HEK293 (cell line): ENCODE results near the gene SMIM33.
A peak's percentile ranks its signal among the peaks of the same experiment; 100 is the strongest.
"Not testable (repeated sequence)": the region's sequence is repeated elsewhere in the genome, so short reads cannot be mapped to it uniquely, and the experiment has no call there.

Source experiments
- CTCF ChIA-PET: fragments of 350-600 bp; formaldehyde crosslinking; extraction: SDS; loops from one replicate; lab custom pipeline; 2021; ENCODE audit warnings: antibody characterized with exemption; lab: Yijun Ruan, JAX
- POLR2A ChIA-PET: fragments of 300-600 bp; formaldehyde crosslinking; extraction: SDS; loops from one replicate; lab custom pipeline; 2020; ENCODE audit warnings: antibody characterized with exemption, inconsistent platforms; lab: Yijun Ruan, JAX
- H3K27ac ChIP-seq: fragments of 200-500 bp; sonication (Bioruptor generic); 2 replicates; pipeline ENCODE4 v1.5.1; 2014; ENCODE audit warnings: low read depth, low read length, control low read depth, inconsistent platforms; ENCODE audit errors: extremely low read depth
- H3K36me3 ChIP-seq, 2 experiments: fragments of 200-500 bp in 1 of 2; sonication (Bioruptor generic) in 1 of 2; 1 replicate in 1 of 2; 2 replicates in 1 of 2; pipeline ENCODE4 v1.5.1; 2014 to 2017; ENCODE audit warnings: inconsistent platforms in 2 of 2, low read length in 2 of 2; ENCODE audit not compliant: control insufficient read depth in 2 of 2, insufficient read depth in 1 of 2
- H3K4me1 ChIP-seq: fragments of 200-500 bp; sonication (Bioruptor generic); 2 replicates; pipeline ENCODE4 v1.5.1; 2014; ENCODE audit warnings: mild to moderate bottlenecking, low read length, inconsistent platforms; ENCODE audit not compliant: control insufficient read depth, insufficient read depth
- H3K4me3 ChIP-seq: 2 replicates; pipeline ENCODE4 v1.5.1; 2011; ENCODE audit warnings: low read depth, mild to moderate bottlenecking, control low read depth, low read length, moderate library complexity
- H3K9me3 ChIP-seq: fragments of 200-500 bp; sonication (Bioruptor generic); 2 replicates; pipeline ENCODE4 v1.5.1; 2014; ENCODE audit warnings: low read depth, low read length, inconsistent platforms; ENCODE audit not compliant: control insufficient read depth, insufficient read depth
- FEZF1 ChIP-seq: fragments of 450-650 bp; formaldehyde crosslinking; IDR thresholded peaks from 2 replicates; pipeline ENCODE4 v1.5.1; 2016; ENCODE audit warnings: missing biosample characterization, missing genetic modification characterization
- HOXD13 ChIP-seq: sonication (generic); formaldehyde crosslinking; IDR thresholded peaks from 2 replicates; pipeline ENCODE4 v1.8.0; 2022; ENCODE audit warnings: missing genetic modification reagents, borderline replicate concordance
- INSM2 ChIP-seq: fragments of 450-650 bp; formaldehyde crosslinking; IDR thresholded peaks from 2 replicates; pipeline ENCODE4 v1.5.1; 2016; ENCODE audit warnings: missing biosample characterization, missing genetic modification characterization
- KLF1 ChIP-seq: fragments of 450-650 bp; formaldehyde crosslinking; IDR thresholded peaks from 2 replicates; pipeline ENCODE4 v1.5.1; 2016; ENCODE audit warnings: missing biosample characterization, missing genetic modification characterization
- MZF1 ChIP-seq: fragments of 450-650 bp; formaldehyde crosslinking; IDR thresholded peaks from 2 replicates; pipeline ENCODE4 v1.5.1; 2017; ENCODE audit warnings: missing biosample characterization, missing genetic modification characterization, borderline replicate concordance
- PRDM10 ChIP-seq: fragments of 450-650 bp; formaldehyde crosslinking; IDR thresholded peaks from 2 replicates; pipeline ENCODE4 v1.5.1; 2016; ENCODE audit warnings: missing biosample characterization, missing genetic modification characterization
- SP2 ChIP-seq: fragments of 450-650 bp; formaldehyde crosslinking; IDR thresholded peaks from 2 replicates; pipeline ENCODE4 v1.5.1; 2016; ENCODE audit warnings: missing biosample characterization, missing genetic modification characterization
- ZEB2 ChIP-seq: fragments of 450-650 bp; formaldehyde crosslinking; IDR thresholded peaks from 2 replicates; pipeline ENCODE4 v1.5.1; 2016; ENCODE audit warnings: missing biosample characterization, missing genetic modification characterization
- ZFP69B ChIP-seq: fragments of 450-650 bp; formaldehyde crosslinking; IDR thresholded peaks from 2 replicates; pipeline ENCODE4 v1.5.1; 2016; ENCODE audit warnings: missing biosample characterization, missing genetic modification characterization
- ZNF114 ChIP-seq: fragments of 450-650 bp; formaldehyde crosslinking; IDR thresholded peaks from 2 replicates; pipeline ENCODE4 v1.5.0; 2017; ENCODE audit warnings: missing biosample characterization, missing genetic modification characterization
- ZNF2 ChIP-seq: fragments of 450-650 bp; formaldehyde crosslinking; IDR thresholded peaks from 2 replicates; pipeline ENCODE4 v1.5.1; 2016; ENCODE audit warnings: missing biosample characterization, missing genetic modification characterization
- ZNF404 ChIP-seq: fragments of 450-650 bp; formaldehyde crosslinking; IDR thresholded peaks from 2 replicates; pipeline ENCODE4 v1.5.1; 2017; ENCODE audit warnings: missing biosample characterization, missing genetic modification characterization
- ZNF561 ChIP-seq: fragments of 450-650 bp; IDR thresholded peaks from 2 replicates; pipeline ENCODE4 v1.5.1; 2018; ENCODE audit warnings: missing biosample characterization, missing genetic modification characterization, borderline replicate concordance
- ZNF571 ChIP-seq: fragments of 450-650 bp; formaldehyde crosslinking; IDR thresholded peaks from 2 replicates; pipeline ENCODE4 v1.5.0; 2017; ENCODE audit warnings: missing biosample characterization, missing genetic modification characterization
- ZNF792 ChIP-seq: fragments of 450-650 bp; formaldehyde crosslinking; IDR thresholded peaks from 2 replicates; pipeline ENCODE4 v1.5.1; 2016; ENCODE audit warnings: missing biosample characterization, missing genetic modification characterization
- ZNF843 ChIP-seq: fragments of 450-650 bp; formaldehyde crosslinking; IDR thresholded peaks from 2 replicates; pipeline ENCODE4 v1.5.1; 2016; ENCODE audit warnings: missing biosample characterization, missing genetic modification characterization

SMIM33 gene

GRCh38 chr5:139501381-139501780, 30.6 kb downstream of the SMIM33 start:
- ChIA-PET POLR2A (interaction anchor here (1.0 kb wide), 1 partner anchor 62 kb away, joined by 3 read pairs; the partner anchor contains the start of gene DNAJC18), CTCF (interaction anchor here (0.6 to 2.3 kb wide), 2 partner anchors 16 to 264 kb away, joined by 4 to 9 read pairs; no protein-coding TSS in a partner anchor)
- H3K4me3 ChIP-seq, result no peak overlapping the region
- no peak for TF ChIP-seq ZNF2 (tag by site-specific recombination)
- TF ChIP-seq ZFP69B (tag by site-specific recombination), result no peak
- TF ChIP-seq ZNF114 (tag by site-specific recombination), result no peak
- TF ChIP-seq INSM2 (tag by site-specific recombination), result no peak
- TF ChIP-seq MZF1, result no peak
- no peak for TF ChIP-seq ZNF843 (tag by site-specific recombination)
- TF ChIP-seq HOXD13, result no peak
- no peak overlapping the region for H3K27ac ChIP-seq
- no peaks in the 10 kb centered on the region for H3K4me1 ChIP-seq
- no peaks in the 10 kb centered on the region; a peak in 1 of 3 replicates for H3K36me3 ChIP-seq
- H3K9me3 ChIP-seq, result no peaks in the 10 kb centered on the region

- H3K4me3 ChIP-seq, POLR2A ChIA-PET, H3K27ac ChIP-seq, H3K4me1 ChIP-seq, H3K36me3 ChIP-seq: not testable (repeated sequence)
- TF ChIP-seq SP2, result 0 out of 2 replicates have a peak, but pooled peaks have one; percentile 16
- TF ChIP-seq, all 188 proteins: peak for 1; not testable (repeated sequence) for 187
- CTCF ChIA-PET, result interaction anchor here (0.5 to 2.3 kb wide), 5 partner anchors 10 to 263 kb away, joined by 3 to 9 read pairs (median 4); no protein-coding TSS in a partner anchor
- H3K9me3 ChIP-seq, result not testable (repeated sequence)
Observed at GRCh38 chr5:139503036-139503817, 32.4 kb downstream of the SMIM33 start.

DNA sequence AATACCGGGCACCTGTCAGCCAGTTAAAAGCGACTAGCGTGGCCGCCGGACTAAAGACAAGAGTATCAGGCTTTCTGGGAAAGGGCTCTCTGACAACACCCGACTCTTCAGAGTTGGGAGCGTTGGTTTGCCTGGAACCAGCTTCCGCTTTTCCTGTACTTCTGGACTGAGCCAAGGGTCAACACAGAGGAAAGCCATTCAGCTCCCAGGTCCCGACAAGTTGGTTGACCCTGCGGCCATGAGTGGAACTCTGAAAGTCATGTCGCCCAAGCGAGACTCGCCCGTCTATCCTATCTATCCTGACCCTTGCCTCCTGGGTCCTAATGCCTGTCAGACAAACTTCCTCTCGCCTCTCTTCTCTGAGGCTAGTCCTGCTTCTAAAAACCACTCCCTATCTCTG, 33.1 kb downstream of the SMIM33 start:
- H3K4me1 ChIP-seq, POLR2A ChIA-PET, H3K4me3 ChIP-seq, H3K9me3 ChIP-seq, H3K36me3 ChIP-seq, H3K27ac ChIP-seq: not testable (repeated sequence)
- CTCF ChIA-PET, result interaction anchor here (1.1 to 2.3 kb wide), 3 partner anchors 13 to 83 kb away, joined by 3 to 9 read pairs (median 4); no protein-coding TSS in a partner anchor

GRCh38 chr5:139504722-139505121, 33.9 kb downstream of the SMIM33 start:
- H3K4me3 ChIP-seq, H3K4me1 ChIP-seq, H3K9me3 ChIP-seq, H3K36me3 ChIP-seq, H3K27ac ChIP-seq, POLR2A ChIA-PET: not testable (repeated sequence)
- CTCF ChIA-PET, result interaction anchor here (0.9 to 1.3 kb wide), 3 partner anchors 14 to 102 kb away, joined by 3 to 4 read pairs (median 3); no protein-coding TSS in a partner anchor

GRCh38 chr5:139512786-139513390, 42.1 kb downstream of the SMIM33 start:
- H3K9me3 ChIP-seq, result no peaks in the 10 kb centered on the region
- H3K4me3 ChIP-seq, result no peak overlapping the region
- H3K4me1 ChIP-seq, result no peaks in the 10 kb centered on the region
- H3K27ac ChIP-seq, result no peak overlapping the region
- POLR2A ChIA-PET, result interaction anchor here (0.7 to 1.4 kb wide), 5 partner anchors 31 to 220 kb away, joined by 3 to 6 read pairs (median 4); partner anchors contain the start of genes DNAJC18 and MATR3
- H3K36me3 ChIP-seq, result no peaks in the 10 kb centered on the region
- CTCF ChIA-PET, result interaction anchor here (0.5 to 8.7 kb wide), 21 partner anchors 10 to 919 kb away, joined by 3 to 246 read pairs (median 4); partner anchors contain the start of genes DNAJC18, PAIP2, SPATA24 and STING1
- TF ChIP-seq PRDM10 (tag by site-specific recombination) (no peak), ZNF792 (tag by site-specific recombination) (no peak), ZNF404 (tag by site-specific recombination) (no peak), FEZF1 (tag by site-specific recombination) (no peak), ZNF571 (tag by site-specific recombination) (no peak), KLF1 (tag by site-specific recombination) (no peak), ZEB2 (tag by site-specific recombination) (no peak), ZNF561 (tag by site-specific recombination) (no peak)
